OCI-LY7 (cell line): ENCODE measurements around the gene LARGE1. TPM values are rescaled to one million over a fixed set of nuclear protein-coding genes. Genes with fewer than 3 reads are reported as not detected.

Experiments used
- BruUV-seq: library from RNA; stranded (reverse); fragments of 400-500 nt; replicated peaks from 2 replicates; lab custom pipeline; 2021; lab: Mats Ljungman, UMichigan
- CTCF ChIA-PET: fragments of 300-600 bp; sonication (Branson Sonifier 250); formaldehyde crosslinking; loops from one replicate; lab custom pipeline; 2022; ENCODE audit warnings: antibody characterized with exemption; ENCODE audit not compliant: unreplicated experiment; lab: Charles Lee
- POLR2A ChIA-PET: fragments of 300-600 bp; sonication (Branson Sonifier 250); formaldehyde crosslinking; loops from one replicate; lab custom pipeline; 2022; ENCODE audit warnings: antibody characterized with exemption; lab: Charles Lee
- DNase-seq: peaks from one replicate; pipeline ENCODE4 v3.0.0-alpha.2; 2015; ENCODE audit warnings: low spot score
- H2AFZ ChIP-seq: fragments of 200-600 bp; sonication (generic), shearing (Covaris generic); 2 replicates; pipeline ENCODE4 v1.6.1; 2014; ENCODE audit warnings: mild to moderate bottlenecking, antibody characterized with exemption, low read length, moderate library complexity
- H3K27ac ChIP-seq: fragments of 200-600 bp; sonication (generic); 2 replicates; pipeline ENCODE4 v1.5.1; 2014; ENCODE audit warnings: mixed run types, low read depth, mild to moderate bottlenecking, moderate library complexity, low read length, inconsistent platforms; ENCODE audit not compliant: poor library complexity, severe bottlenecking
- H3K36me3 ChIP-seq: fragments of 200-600 bp; sonication (generic); 2 replicates; pipeline ENCODE4 v1.6.1; 2014; ENCODE audit warnings: mild to moderate bottlenecking, antibody characterized with exemption, low read length, moderate library complexity, mixed read lengths; ENCODE audit not compliant: insufficient read depth
- H3K4me1 ChIP-seq: fragments of 200-600 bp; sonication (generic); 2 replicates; pipeline ENCODE4 v1.5.1; 2014; ENCODE audit warnings: mild to moderate bottlenecking, low read length; ENCODE audit not compliant: insufficient read depth, poor library complexity, severe bottlenecking
- H3K4me2 ChIP-seq: fragments of 200-600 bp; sonication (generic); 2 replicates; pipeline ENCODE4 v1.6.1; 2014; ENCODE audit warnings: mild to moderate bottlenecking, low read length
- H3K4me3 ChIP-seq: fragments of 200-600 bp; sonication (generic); 2 replicates; pipeline ENCODE4 v1.5.1; 2014; ENCODE audit warnings: mild to moderate bottlenecking, low read depth, low read length; ENCODE audit not compliant: poor library complexity, severe bottlenecking
- H3K79me2 ChIP-seq: fragments of 200-600 bp; sonication (generic); 2 replicates; pipeline ENCODE4 v1.6.1; 2016; ENCODE audit warnings: low read depth, mild to moderate bottlenecking, low read length, moderate library complexity, mixed read lengths; ENCODE audit not compliant: insufficient read depth
- H3K9me2 ChIP-seq: fragments of 200-600 bp; sonication (generic); 2 replicates; pipeline ENCODE4 v1.6.1; 2016; ENCODE audit warnings: mild to moderate bottlenecking, low read length, mixed read lengths; ENCODE audit not compliant: insufficient read depth
- H3K9me3 ChIP-seq: fragments of 200-600 bp; sonication (generic); 2 replicates; pipeline ENCODE4 v1.6.1; 2014; ENCODE audit warnings: mild to moderate bottlenecking, mixed run types, low read length, mixed read lengths
- H4K20me1 ChIP-seq: fragments of 200-600 bp; sonication (generic); 2 replicates; pipeline ENCODE4 v1.6.1; 2014; ENCODE audit warnings: mild to moderate bottlenecking, antibody characterized with exemption, low read length, moderate library complexity, mixed read lengths; ENCODE audit not compliant: insufficient read depth
- CTCF ChIP-seq: fragments of 200-600 bp; sonication (generic); conservative IDR thresholded peaks from 2 replicates; pipeline ENCODE4 v1.5.1; 2014; ENCODE audit warnings: mild to moderate bottlenecking, antibody characterized with exemption, low read length, moderate library complexity, mixed read lengths
- EZH2phosphoT487 ChIP-seq: fragments of 200-600 bp; sonication (generic); IDR thresholded peaks from 2 replicates; pipeline ENCODE4 v1.6.1; 2018; ENCODE audit warnings: low read depth, borderline replicate concordance, mild to moderate bottlenecking, mixed run types, antibody characterized with exemption, low read length, moderate library complexity, mixed read lengths
- intact Hi-C: fragments of 100-400 bp; cut with micrococcal nuclease; formaldehyde crosslinking; loops from one replicate; pipeline ENCODE4 v1.10.0; 2022; ENCODE audit not compliant: unreplicated experiment
- total RNA-seq, 2 experiments: library from RNA; depleted of rRNA in 1 of 2; stranded (reverse); fragments of >200 nt in 1 of 2; shearing (Covaris generic) in 1 of 2; gene quantifications; 2 replicates each; pipeline ENCODE4 v1.2.3, GENCODE V29; 2014 to 2022

The LARGE1 gene
- total RNA-seq, 2 experiments from 2014 or later, result 31.5 to 31.9 TPM

DNA sequence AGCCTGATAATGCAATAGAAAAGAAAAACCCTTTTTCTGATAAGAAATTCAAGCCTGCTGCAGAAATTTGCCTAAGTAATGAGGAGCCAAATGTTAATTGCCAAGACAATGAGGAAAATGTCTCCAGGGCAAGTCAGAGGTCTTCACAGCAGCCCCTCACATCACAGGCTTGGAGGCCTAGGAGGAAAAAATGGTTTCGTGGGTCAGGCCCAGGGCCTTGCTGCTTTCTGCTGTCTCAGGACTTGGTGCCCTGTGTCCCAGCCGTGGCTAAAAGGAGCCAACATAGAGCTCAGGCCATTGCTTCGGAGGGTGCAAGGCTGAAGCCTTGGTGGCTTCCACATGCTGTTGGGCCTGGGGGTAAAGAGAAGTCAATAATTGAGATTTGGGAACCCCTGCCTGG lies 131.3 kb downstream of the LARGE1 start:
- BruUV-seq, result no TSS peak
- no peaks in the 10 kb centered on the region for H4K20me1 ChIP-seq
- no peak overlapping the region for H2AFZ ChIP-seq
- POLR2A ChIA-PET, result interaction anchor here (0.6 kb wide), 1 partner anchor 151 kb away, joined by 3 read pairs; no protein-coding TSS in a partner anchor
- H3K79me2 ChIP-seq, result no peaks in the 10 kb centered on the region
- H3K9me3 ChIP-seq, result peaks cover 20% of the 10 kb centered on the region; the same call in 1 of the 2 replicates
- H3K4me1 ChIP-seq, result no peaks in the 10 kb centered on the region
- TF ChIP-seq CTCF, result no peak
- no peak for TF ChIP-seq EZH2phosphoT487
- intact Hi-C loops, result no loop called here
- CTCF ChIA-PET, result no interaction called here
- H3K36me3 ChIP-seq, result no peaks in the 10 kb centered on the region
- no peaks in the 10 kb centered on the region for H3K9me2 ChIP-seq
- no peak overlapping the region for H3K27ac ChIP-seq
- no peak overlapping the region for H3K4me3 ChIP-seq
- no peak overlapping the region for H3K4me2 ChIP-seq
- no peak for DNase-seq

DNA sequence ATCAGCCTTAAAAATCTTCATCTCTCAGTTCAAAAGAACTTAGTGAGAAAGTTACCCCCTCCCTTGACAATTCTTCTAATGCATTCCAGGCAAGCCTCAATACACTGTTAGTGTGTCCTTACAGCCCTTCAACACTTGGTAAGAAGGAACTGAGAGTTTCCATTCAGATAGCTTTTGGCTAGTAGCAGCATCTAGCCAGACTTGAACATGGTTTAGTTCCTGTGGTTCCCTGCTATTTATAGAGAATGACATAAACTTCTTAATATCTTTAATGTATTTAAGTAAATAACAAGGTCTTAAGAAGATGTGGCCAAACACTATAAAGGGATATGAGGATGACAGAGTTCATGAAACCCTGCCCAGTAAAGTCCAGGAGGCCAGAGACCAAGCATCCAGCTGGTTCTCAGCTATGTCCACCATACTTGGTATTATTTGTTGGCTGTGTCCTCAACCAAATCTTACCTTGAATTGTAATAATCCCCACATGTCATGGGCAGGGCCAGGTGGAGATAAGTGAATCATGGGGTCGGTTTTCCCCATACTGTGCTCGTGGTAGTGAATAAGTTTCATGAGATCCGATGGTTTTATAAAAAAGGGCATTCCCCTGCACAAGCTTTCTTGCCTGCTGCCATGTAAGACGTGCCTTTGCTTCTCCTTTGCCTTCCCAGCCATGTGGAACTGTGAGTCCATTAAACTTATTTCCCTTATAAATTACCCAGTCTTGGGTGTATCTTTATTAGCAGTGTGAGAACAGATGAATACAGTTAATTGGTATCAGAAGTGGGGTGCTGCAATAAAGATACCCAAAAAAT lies 132.4 kb downstream of the LARGE1 start:
- Histone ChIP-seq H4K20me1 (no peaks in the 10 kb centered on the region), H3K4me3 (no peak overlapping the region), H3K27ac (no peak overlapping the region), H3K79me2 (no peaks in the 10 kb centered on the region), H3K4me2 (no peak overlapping the region), H3K4me1 (no peaks in the 10 kb centered on the region), H3K36me3 (no peaks in the 10 kb centered on the region), H3K9me3 (peaks cover 20% of the 10 kb centered on the region; the same call in 1 of the 2 replicates), H2AFZ (no peak overlapping the region), H3K9me2 (no peaks in the 10 kb centered on the region)
- no peak for DNase-seq
- BruUV-seq, result no TSS peak
- no peak for TF ChIP-seq EZH2phosphoT487
- no peak for TF ChIP-seq CTCF
- intact Hi-C loops, result no loop called here
- ChIA-PET POLR2A (interaction anchor here (0.8 kb wide), 1 partner anchor 22 kb away, joined by 3 read pairs; no protein-coding TSS in a partner anchor), CTCF (no interaction called here)

GRCh38 chr22:33786149-33786548 lies 134.1 kb downstream of the LARGE1 start:
- Histone ChIP-seq H3K9me2 (no peaks in the 10 kb centered on the region), H3K36me3 (no peaks in the 10 kb centered on the region), H3K9me3 (peaks cover 20% of the 10 kb centered on the region; the same call in 1 of the 2 replicates), H2AFZ (no peak overlapping the region), H4K20me1 (no peaks in the 10 kb centered on the region), H3K79me2 (no peaks in the 10 kb centered on the region), H3K4me2 (no peak overlapping the region), H3K4me3 (no peak overlapping the region), H3K4me1 (no peaks in the 10 kb centered on the region), H3K27ac (no peak overlapping the region)
- TF ChIP-seq EZH2phosphoT487, result no peak
- no peak for TF ChIP-seq CTCF
- intact Hi-C loops, result no loop called here
- POLR2A ChIA-PET, result interaction anchor here (0.7 kb wide), 1 partner anchor 22 kb away, joined by 3 read pairs; no protein-coding TSS in a partner anchor
- no TSS peak for BruUV-seq
- DNase-seq, result no peak
- CTCF ChIA-PET, result no interaction called here
